NCI-H2081 (cell line): ENCODE results near the gene LYSMD2.
A peak's percentile ranks its signal among the peaks of the same experiment; 100 is the strongest.
"Not testable (repeated sequence)": the region's sequence is repeated elsewhere in the genome, so short reads cannot be mapped to it uniquely, and the experiment has no call there.

Experiments
- DNase-seq, 2 experiments: peaks; one replicate each; lab custom pipeline; 2025; lab: John Stamatoyannopoulos, UW

The LYSMD2 gene

GRCh38 chr15:51737522-51738305, at the start of gene LYSMD2:
Gene LYSMD2, minus strand, starts transcription at chr15:51737655. Its CDS starts 33 bp downstream, at chr15:51737622.
- DNase-seq = peak; percentile 41 to 66

- not testable (repeated sequence) for DNase-seq
Observed at GRCh38 chr15:51787130-51787529, 49.7 kb upstream of the LYSMD2 start.

- DNase-seq = no peak
Observed at GRCh38 chr15:51783967-51784366, 46.5 kb upstream of the LYSMD2 start.

GRCh38 chr15:51782357-51782896, 45.0 kb upstream of the LYSMD2 start:
- DNase-seq = peak in 1 of 2 experiments; percentile 39

GRCh38 chr15:51781506-51781905, 44.1 kb upstream of the LYSMD2 start:
- DNase-seq = no peak

- DNase-seq = no peak
Observed at GRCh38 chr15:51780636-51781035, 43.2 kb upstream of the LYSMD2 start.

GRCh38 chr15:51776952-51777569, 39.6 kb upstream of the LYSMD2 start:
- peak; percentile 71 to 78 for DNase-seq

- DNase-seq = peak; percentile 65 to 70
Observed at GRCh38 chr15:51775967-51776816, 38.7 kb upstream of the LYSMD2 start.

- no peak for DNase-seq
Observed at GRCh38 chr15:51774916-51775315, 37.5 kb upstream of the LYSMD2 start.

GRCh38 chr15:51771773-51772172, 34.3 kb upstream of the LYSMD2 start:
- peak; percentile 74 to 91 for DNase-seq

- DNase-seq = no peak
Observed at GRCh38 chr15:51770902-51771301, 33.4 kb upstream of the LYSMD2 start.

GRCh38 chr15:51768018-51768417, 30.6 kb upstream of the LYSMD2 start:
- no peak for DNase-seq

- no peak for DNase-seq
Observed at GRCh38 chr15:51766341-51766740, 28.9 kb upstream of the LYSMD2 start.

- no peak for DNase-seq
Observed at GRCh38 chr15:51765751-51766150, 28.3 kb upstream of the LYSMD2 start.

GRCh38 chr15:51760805-51761204, 23.4 kb upstream of the LYSMD2 start:
- peak in 1 of 2 experiments; percentile 67 for DNase-seq

- DNase-seq = no peak
Observed at GRCh38 chr15:51759557-51760070, 22.2 kb upstream of the LYSMD2 start.

GRCh38 chr15:51758645-51759044, 21.2 kb upstream of the LYSMD2 start:
- no peak for DNase-seq

GRCh38 chr15:51757450-51757849, 20.0 kb upstream of the LYSMD2 start:
- DNase-seq = no peak

- no peak for DNase-seq
Observed at GRCh38 chr15:51756482-51756881, 19.0 kb upstream of the LYSMD2 start.

GRCh38 chr15:51755790-51756189, 18.3 kb upstream of the LYSMD2 start:
- DNase-seq = no peak

GRCh38 chr15:51754267-51754666, 16.8 kb upstream of the LYSMD2 start:
- DNase-seq = no peak

- no peak for DNase-seq
Observed at GRCh38 chr15:51752888-51753287, 15.4 kb upstream of the LYSMD2 start.
